ENCODE measurements around the gene TDP2. TPM values are rescaled to one million over a fixed set of nuclear protein-coding genes. Genes with fewer than 3 reads are reported as not detected.
A peak's percentile ranks its signal among the peaks of the same experiment; 100 is the strongest.
"Not testable (repeated sequence)": the region's sequence is repeated elsewhere in the genome, so short reads cannot be mapped to it uniquely, and the experiment has no call there.

The TDP2 gene
- total RNA-seq, 1 experiment from 2014 or later: 51.0 TPM

GRCh38 chr6:24683297-24684296 lies 16.9 kb upstream of the TDP2 start:
- DNase-seq (ENCODE audit: low spot score): no peak

- no peak for DNase-seq (ENCODE audit: low spot score)
Measured at GRCh38 chr6:24680582-24680981, 13.9 kb upstream of the TDP2 start.

- not testable (repeated sequence) for DNase-seq (ENCODE audit: low spot score)
Measured at GRCh38 chr6:24678792-24679352, 12.2 kb upstream of the TDP2 start.

GRCh38 chr6:24673625-24674024 lies 6.9 kb upstream of the TDP2 start:
- DNase-seq (ENCODE audit: low spot score): no peak

DNA sequence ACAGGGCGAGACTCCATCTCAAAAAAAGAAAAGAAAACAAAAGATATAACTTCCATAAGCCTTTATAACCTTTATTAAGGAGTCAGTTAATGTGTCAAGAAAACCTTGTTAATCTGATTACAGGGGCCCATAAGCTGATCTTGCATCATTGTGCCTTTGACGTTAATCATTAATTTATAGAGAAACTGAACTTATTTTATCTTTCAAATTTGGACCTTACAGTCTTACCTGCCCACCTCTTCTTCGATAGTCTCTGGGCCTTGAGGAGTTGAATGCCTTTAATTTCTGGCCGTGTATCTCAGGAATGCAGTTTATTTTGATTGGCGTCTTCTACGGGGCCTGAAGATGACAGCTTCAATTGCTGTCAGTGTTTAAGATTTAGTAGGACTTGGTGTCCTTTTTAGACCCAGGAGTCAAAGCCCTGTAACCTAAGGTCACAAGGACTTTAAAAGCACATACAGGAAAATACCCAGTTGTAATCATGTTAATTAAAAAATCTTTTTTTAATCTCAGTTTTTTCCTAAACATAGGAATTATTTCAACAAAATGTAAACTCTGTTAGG lies 6.0 kb upstream of the TDP2 start:
- DNase-seq (ENCODE audit: low spot score): no peak

DNA sequence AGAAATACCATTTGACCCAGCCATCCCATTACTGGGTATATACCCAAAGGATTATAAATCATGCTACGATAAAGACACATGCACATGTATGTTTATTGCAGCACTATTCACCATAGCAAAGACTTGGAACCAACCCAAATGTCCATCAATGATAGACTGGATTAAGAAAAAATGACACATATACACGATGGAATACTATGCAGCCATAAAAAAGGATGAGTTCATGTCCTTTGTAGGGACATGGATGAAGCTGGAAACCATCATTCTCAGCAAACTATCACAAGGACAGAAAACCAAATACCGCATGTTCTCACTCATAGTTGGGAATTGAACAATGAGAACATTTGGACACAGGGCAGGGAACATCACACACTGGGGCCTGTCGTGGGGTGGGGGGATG lies 4.4 kb upstream of the TDP2 start:
- DNase-seq (ENCODE audit: low spot score): not testable (repeated sequence)

DNA sequence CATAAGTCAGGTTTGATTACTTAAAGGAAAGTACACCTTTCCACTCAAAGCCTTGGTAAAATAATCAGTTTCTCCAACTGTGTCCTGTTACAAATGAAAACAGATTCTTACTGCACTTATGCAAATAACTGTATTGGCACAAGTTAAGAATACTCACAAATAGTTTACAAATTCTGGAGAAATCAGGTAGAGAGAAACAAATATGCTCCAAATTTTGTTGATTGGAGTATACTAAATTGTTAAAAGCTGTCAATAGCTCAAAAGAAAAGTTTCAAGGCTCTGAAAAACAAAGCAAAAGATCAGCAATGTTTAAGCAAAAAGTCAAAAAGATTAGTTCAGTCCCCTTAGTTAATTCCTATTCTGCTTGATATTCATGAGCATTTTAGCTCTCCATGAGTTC lies 3.8 kb upstream of the TDP2 start:
- not testable (repeated sequence) for DNase-seq (ENCODE audit: low spot score)

- no peak for DNase-seq (ENCODE audit: low spot score)
Measured at GRCh38 chr6:24668997-24669361, 2.3 kb upstream of the TDP2 start.

DNA sequence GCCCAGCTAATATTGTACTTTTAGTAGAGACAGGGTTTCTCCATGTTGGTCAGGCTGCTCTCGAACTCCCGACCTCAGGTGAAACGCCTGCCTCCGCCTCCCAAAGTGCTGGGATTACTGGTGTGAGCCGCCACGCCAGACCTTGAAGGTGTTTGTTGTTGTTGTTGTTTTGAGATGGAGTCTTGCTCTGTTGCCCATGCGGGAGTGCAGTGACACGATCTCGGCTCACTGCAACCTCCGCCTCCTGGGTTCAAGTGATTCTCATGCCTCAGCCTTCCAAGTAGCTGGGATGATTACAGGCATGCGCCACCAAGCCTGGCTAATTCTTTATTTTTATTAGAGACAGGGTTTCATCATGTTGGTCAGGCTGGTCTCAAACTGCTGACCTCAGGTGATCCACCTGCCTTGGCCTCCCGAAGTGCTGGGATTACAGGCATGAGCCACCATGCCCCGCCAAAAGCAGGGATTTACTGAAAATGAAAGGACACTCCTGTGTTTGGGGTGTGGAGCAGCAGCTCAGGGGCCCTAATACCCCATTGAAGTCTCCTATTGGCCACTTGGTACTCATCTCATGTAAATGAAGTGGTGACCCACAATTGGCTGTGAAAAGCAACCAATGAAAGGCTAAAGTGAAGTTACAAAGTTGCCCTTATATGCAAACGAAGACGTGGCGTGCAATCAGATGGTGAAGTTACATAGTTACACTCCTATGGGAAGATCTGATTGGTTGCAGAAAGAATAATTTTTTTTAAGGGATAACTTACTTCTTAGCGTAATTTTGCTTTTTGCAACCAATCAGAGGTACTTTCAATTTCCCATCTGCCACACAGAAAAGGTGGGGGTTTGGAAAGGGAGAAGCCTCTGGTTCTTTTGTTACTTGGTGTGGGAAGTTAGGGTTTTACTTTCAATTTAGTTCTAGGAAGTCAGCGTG lies 1.6 kb upstream of the TDP2 start:
- not testable (repeated sequence) for DNase-seq (ENCODE audit: low spot score)

GRCh38 chr6:24667378-24667803 lies 692 bp upstream of the TDP2 start:
- no peak for DNase-seq (ENCODE audit: low spot score)

GRCh38 chr6:24666097-24666640 lies 530 bp downstream of the TDP2 start:
- no peak for DNase-seq (ENCODE audit: low spot score)

DNA sequence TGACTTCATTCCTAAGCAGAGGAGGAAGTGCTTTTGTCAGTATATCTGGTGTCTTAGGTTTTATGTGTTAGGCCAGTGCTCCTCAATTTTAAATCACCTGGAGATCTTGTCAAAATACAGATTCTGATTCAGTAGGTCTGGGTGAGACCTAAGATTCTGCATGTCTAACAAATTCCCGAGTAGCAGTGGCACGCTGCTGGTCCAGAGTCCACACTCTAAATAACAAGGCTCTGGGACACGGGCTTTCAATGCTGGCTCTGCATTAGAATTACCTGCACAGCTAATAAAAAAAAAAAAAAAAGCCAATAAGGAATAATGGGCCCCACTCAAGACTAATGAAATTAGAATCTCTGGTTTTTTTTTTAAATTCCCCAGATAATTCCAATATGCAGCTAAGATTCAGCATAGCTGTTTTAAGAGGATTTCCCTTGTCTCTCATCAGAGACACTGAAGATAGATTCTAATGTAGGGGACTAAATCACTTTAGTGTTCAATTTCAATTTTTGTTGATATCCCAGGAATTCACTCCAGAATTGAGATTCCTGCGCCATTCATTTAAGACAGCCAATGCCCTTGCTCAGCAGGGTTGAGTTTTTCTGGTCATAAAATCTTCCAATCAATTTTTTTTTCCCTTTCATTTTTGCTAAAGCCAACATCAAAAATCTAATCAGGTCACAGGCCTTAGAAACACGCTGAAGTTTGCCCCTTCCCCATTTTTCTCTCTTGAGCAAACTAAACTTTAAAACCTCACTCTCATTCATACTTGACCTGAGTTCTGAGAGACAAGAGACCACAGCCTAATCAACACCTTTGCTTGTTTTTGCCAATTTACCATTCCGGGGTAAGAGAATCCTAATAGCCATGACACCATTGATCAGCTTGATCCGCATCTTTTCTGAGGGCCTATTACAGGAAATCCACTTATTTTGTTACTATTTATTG lies 2.4 kb downstream of the TDP2 start:
- DNase-seq (ENCODE audit: low spot score): no peak

- no peak for DNase-seq (ENCODE audit: low spot score)
Measured at GRCh38 chr6:24663189-24663588, 3.5 kb downstream of the TDP2 start.

GRCh38 chr6:24662236-24662635 lies 4.5 kb downstream of the TDP2 start:
- DNase-seq (ENCODE audit: low spot score): no peak

DNA sequence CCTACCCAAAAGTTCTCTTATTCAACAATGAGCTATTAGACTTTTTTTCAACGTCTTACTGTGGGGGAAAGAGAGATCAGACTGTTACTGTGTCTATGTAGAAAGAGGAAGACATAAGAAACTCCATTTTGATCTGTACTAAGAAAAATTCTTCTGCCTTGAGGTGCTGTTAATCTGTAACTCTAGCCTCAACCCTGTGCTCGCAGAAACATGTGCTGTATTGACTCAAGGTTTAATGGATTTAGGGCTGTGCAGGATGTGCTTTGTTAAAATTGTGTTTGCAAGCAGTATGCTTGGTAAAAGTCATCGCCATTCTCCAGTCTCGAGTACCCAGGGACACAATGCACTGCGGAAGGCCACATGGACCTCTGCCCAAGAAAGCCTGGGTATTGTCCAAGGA lies 4.9 kb downstream of the TDP2 start:
- not testable (repeated sequence) for DNase-seq (ENCODE audit: low spot score)

DNA sequence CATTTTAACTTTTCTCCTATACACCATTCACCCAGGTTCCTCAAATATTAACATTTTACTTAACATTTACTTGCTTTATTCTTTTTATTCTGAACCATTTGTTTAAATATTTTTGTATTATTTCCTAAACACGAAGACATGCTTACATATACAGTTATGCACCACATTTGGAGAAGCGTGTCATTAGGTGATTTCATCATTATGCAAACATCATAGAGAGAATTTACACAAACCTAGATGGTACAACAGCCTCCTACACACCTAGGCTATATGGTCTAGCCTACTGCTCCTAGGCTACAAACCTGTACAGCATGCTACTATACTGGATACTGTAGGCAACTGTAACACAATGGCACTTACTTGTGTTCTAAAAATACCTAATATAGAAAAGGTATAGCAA lies 6.6 kb downstream of the TDP2 start:
- no peak for DNase-seq (ENCODE audit: low spot score)

DNA sequence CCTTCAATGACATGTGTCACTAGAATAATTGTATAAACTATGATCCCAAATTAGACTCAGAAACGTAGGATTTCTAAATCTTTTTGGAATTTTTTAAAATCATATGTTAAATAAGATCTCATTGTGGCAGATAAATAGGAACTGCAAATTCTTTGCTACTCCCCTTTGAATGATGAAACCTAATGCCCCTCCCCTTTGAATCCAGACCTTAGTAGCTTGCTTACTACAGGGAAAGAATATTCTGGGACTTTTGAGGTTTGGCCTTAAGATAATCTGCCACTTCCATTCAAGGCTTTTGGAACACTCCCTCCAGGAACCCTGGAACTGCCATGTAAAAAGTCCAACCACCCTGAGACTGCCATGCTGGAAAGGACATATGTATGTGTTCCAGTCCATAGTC lies 7.1 kb downstream of the TDP2 start:
- DNase-seq (ENCODE audit: low spot score): peak; percentile 42

GRCh38 chr6:24658573-24659560 lies 7.8 kb downstream of the TDP2 start:
- DNase-seq (ENCODE audit: low spot score): peak; percentile 92

GRCh38 chr6:24655215-24655614 lies 11.5 kb downstream of the TDP2 start:
- no peak for DNase-seq (ENCODE audit: low spot score)

All from H4 (cell line).